ENCODE data around the gene PYDC2. TPM values are rescaled to one million over a fixed set of nuclear protein-coding genes. Genes with fewer than 3 reads are reported as not detected.

Gene PYDC2
- polyA plus RNA-seq (ENCODE audit: insufficient read length), result not detected
- long read RNA-seq, donor 1, result 0 reads
- long read RNA-seq, donor 2, result 0 reads
- long read RNA-seq, donor 3, result 0 reads
- long read RNA-seq, donor 4, result 0 reads
- long read RNA-seq, donor 5, result 0 reads
- long read RNA-seq, donor 6, result 0 reads
- long read RNA-seq, donor 7, result 0 reads
- long read RNA-seq, donor 8, result 0 reads

- DNase-seq, result no peak
Measured at GRCh38 chr3:191461113-191461595, at the start of gene PYDC2. PYDC2 (plus strand) TSS chr3:191461163; CDS start chr3:191461163, 0 bp downstream.

GRCh38 chr3:191412759-191413158 lies 48.2 kb upstream of the PYDC2 start:
- DNase-seq, result no peak

DNA sequence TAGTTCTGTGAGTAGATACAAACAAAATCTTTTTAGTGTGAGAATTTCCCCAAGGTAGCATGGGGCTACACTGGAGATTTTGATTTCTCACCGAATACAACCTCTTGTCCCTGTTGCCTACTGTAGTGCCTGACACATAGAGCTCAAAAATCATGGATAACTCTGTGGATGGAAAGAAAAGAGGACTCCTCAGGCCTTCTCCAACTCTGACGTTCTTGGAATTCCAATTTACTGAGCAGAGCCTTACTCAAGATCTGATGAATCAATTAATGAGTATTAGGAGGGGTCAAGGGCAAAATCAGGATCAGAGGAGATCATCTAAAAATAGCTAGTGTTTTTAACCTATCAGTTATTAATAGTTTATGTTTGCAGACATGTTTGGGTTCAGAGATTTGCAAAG lies 46.7 kb upstream of the PYDC2 start:
- no peak for DNase-seq

DNA sequence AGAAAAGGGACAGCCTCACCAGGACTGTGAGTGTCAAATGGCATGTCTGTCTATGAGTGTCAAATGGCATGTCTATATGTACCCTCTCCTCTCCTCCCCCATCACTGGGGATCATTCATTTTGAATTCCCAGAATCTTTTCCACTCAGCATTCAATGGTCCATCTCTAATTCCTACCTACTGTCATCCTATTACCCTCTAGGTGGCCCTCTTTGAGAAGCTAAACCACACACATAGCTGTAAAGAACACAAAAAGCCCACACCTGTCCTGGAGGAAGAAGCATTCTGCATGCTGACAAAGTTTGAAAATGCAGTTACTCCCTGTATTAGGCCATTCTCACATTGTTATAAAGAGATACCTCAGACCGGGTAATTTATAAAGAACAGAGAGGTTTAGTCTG lies 46.2 kb upstream of the PYDC2 start:
- DNase-seq, result no peak

GRCh38 chr3:191415566-191415965 lies 45.4 kb upstream of the PYDC2 start:
- DNase-seq, result no peak

- DNase-seq, result no peak
Measured at GRCh38 chr3:191417457-191417729, 43.6 kb upstream of the PYDC2 start.

DNA sequence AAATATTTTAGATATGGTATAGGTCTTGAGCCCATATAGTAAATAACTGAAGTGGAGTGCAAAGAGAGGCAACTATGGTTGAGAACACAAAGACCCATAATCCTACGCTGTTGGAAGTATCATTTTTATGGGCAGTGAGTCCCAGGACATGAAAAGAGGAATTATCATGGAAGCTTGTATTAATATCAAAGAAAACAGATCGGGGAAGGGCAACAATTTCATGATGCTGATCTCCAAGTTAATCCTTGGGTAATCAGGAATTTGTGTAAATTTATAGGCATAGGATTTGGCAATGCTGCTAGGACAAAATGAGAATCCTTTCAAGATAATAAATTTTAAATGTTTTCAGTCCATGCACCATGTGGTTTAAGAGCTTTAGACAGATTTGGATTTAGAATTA lies 40.2 kb upstream of the PYDC2 start:
- DNase-seq, result no peak

DNA sequence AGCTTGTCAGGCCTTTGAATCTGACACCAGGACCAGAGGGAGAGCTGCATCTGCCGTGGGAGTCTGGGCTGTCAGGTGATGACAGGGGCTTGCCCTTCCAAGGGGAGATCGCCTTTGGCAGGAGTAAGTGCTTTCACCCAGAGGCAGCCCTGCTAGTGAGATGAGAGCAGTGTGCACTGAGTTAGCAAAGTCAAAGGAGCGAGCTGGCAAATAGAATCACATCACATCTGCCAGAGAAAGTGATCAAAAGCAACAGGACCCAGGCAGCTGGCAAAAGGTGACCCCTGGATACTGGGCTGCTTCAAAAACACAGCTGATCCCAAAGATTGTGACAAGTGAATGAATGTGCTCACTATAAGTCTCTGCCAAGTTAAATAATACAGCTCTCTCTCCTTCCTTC lies 36.1 kb upstream of the PYDC2 start:
- DNase-seq, result peak; percentile 4

DNA sequence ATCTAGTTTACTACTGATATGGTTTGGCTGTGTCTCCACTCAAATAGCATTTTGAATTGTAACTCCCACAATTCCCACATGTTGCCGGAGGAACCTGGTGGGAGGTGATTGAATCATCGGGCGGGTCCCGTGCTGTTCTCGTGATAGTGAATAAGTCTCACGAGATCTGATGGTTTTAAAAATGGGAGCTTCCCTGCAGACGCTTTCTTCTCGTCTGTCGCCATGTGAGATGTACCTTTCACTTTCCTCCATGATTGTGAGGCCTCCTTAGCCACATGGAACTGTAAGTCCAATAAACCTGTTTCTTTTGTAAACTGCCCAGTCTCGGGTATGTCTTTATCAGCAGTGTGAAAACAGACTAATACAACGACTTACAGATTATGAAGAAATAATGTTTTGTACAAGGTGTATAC lies 35.6 kb upstream of the PYDC2 start:
- no peak for DNase-seq

DNA sequence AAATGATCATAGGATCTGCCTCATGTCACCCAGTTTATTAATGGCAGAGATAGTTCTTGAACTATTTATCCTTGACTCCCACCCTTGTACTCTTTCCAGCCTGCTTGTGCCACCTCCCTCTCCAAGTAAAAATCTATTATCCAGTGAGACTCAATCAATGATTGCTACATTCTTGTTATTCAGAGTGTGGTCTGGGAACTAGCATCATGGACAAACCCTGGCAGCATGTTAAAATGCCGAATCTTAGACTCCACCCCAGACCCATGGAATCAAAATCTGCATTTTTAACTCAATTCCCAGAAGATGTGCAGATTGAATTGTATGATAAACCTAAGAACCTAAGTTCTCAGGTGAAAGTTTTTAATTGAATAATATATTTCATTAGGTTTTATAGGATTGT lies 34.7 kb upstream of the PYDC2 start:
- DNase-seq, result no peak

DNA sequence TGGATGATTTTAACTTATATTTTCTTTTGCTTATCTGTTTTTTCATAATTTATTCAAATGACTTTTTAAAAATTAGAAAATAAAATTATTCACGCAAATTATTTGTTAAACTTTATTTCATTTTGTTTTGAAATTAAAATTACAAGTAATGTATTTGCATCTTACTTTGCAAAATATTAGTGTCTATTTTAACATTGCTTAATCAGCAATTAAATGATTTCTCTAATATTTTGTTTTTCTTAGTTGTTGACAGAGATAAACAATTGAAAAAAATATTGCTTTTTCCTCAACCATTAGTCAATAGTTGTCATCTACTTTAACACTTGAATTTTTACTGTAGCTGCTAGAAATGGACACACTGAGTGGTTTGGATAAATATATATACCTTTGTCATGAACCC lies 32.8 kb upstream of the PYDC2 start:
- DNase-seq, result no peak

- DNase-seq, result no peak
Measured at GRCh38 chr3:191430103-191430502, 30.9 kb upstream of the PYDC2 start.

GRCh38 chr3:191431160-191431822 lies 29.7 kb upstream of the PYDC2 start:
- DNase-seq, result no peak

- DNase-seq, result no peak
Measured at GRCh38 chr3:191432162-191432561, 28.8 kb upstream of the PYDC2 start.

- DNase-seq, result no peak
Measured at GRCh38 chr3:191434024-191434423, 26.9 kb upstream of the PYDC2 start.

- no peak for DNase-seq
Measured at GRCh38 chr3:191435981-191436380, 25.0 kb upstream of the PYDC2 start.

- no peak for DNase-seq
Measured at GRCh38 chr3:191438150-191438814, 22.7 kb upstream of the PYDC2 start.

- DNase-seq, result no peak
Measured at GRCh38 chr3:191440532-191440931, 20.4 kb upstream of the PYDC2 start.

- DNase-seq, result no peak
Measured at GRCh38 chr3:191441687-191442086, 19.3 kb upstream of the PYDC2 start.

GRCh38 chr3:191444569-191444968 lies 16.4 kb upstream of the PYDC2 start:
- no peak for DNase-seq

DNA sequence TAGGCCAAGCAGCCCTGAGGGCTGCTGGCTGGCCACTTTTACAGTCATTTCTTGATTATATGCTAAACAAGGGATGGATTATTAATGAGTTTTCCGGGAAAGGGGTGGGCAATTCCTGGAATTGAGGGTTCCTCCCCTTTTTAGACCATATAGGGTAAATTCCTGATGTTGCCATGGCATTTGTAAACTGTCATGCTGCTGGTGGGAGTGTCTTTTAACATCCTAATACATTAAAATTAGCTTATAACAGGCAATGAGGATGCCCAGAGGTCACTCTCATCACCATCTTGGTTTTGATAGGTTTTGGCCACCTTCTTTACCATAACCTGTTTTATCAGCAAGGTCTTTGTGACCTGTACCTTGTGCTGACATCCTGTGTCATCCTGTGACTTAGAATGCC lies 11.7 kb upstream of the PYDC2 start:
- no peak for DNase-seq

- DNase-seq, result no peak
Measured at GRCh38 chr3:191455257-191455952, 5.6 kb upstream of the PYDC2 start.

DNA sequence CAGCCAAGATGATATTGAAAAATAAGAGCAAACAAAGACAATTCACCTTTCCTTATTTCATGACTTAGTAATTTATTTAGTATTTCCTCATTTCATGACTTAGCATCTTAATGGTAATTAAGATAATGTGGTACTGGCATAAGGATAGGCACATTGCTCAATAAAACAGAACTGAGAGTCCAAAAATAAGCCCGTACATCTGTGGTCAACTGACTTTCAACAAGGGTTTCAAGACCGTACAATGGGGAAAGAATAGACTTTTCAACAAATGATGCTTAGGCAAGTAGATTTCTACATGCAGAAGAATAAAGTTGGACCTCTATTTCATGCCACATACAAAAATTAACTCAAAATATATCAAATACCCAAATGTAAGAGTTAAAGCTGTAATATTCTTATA lies 603 bp upstream of the PYDC2 start:
- no peak for DNase-seq
